ENCODE data around the gene NBPF12.
"Not testable (repeated sequence)": the region's sequence is repeated elsewhere in the genome, so short reads cannot be mapped to it uniquely, and the experiment has no call there.

GRCh38 chr1:147030066-147030653 lies 92.0 kb downstream of the NBPF12 start:
- not testable (repeated sequence) for TF ChIP-seq CTCF (conservative IDR thresholded peaks at IDR 0.05 in 1 of 2, IDR thresholded peaks at IDR 0.05 in 1 of 2; ENCODE audit: extremely low read depth in 1 of 2, insufficient read depth in 1 of 2, low read depth in 1 of 2, low read length in 2 of 2); EZH2 (IDR thresholded peaks at IDR 0.05; ENCODE audit: borderline replicate concordance, low read length)

All from mammary epithelial cell (primary cell).